ENCODE measurements around the gene IWS1.

The IWS1 gene

GRCh38 chr2:127439343-127439742, 86.9 kb downstream of the IWS1 start:
- DNase-seq (ENCODE audit: low read depth, low spot score): no peak
- H3K4me3 ChIP-seq (ENCODE audit: low read length): no peak overlapping the region

DNA sequence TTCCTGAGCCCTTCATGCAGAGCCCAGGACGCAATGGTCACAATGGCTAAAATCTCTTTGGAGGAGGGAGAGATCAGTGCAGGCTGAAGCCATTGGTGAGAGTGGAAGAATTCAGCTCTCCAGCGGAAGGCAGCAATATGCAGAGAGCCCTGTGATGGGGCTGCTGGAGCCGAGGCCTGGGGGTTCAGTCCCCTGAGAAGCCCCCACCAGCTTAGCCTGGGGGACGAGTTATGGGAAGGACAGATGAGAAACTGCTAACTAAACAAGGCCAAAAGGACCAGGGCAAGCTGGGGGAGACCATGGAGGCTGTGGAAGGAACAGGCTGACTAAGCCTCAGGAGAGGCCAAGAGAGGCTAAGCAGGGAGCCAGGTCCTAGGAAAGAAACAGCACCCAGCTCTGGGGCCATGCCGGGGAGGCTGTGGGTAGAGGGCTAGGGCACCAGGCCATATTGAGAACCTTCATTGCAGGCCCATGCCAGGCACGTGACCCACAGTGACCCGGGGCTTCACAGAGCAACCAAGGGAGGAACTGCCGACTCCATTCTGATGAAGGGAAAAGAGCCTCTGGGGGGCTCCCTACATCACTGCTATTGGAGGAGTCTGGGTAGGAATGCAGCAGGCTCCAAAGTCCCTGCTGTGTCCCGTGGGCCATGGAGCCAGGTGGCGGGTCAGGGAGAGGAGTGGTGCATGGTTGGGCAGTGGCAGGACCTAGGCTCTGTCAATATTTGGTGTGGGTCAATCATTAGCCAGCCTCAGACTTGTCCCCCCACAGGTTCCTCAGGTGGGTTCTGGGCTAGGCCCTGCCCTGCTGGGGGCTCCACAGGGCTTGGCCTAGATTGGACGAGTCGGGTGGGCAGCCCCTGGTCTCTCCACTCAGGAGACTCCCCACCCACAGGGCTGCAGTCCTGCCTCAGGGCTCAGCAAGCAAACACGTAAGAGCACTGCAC, 88.2 kb downstream of the IWS1 start:
- no peak overlapping the region for H3K4me3 ChIP-seq (ENCODE audit: low read length)

GRCh38 chr2:127437056-127437455, 89.2 kb downstream of the IWS1 start:
- no peak for DNase-seq (ENCODE audit: low read depth, low spot score)

More for the DNA sequence above, 88.2 kb downstream of the IWS1 start:
- DNase-seq (ENCODE audit: low read depth, low spot score): no peak

DNA sequence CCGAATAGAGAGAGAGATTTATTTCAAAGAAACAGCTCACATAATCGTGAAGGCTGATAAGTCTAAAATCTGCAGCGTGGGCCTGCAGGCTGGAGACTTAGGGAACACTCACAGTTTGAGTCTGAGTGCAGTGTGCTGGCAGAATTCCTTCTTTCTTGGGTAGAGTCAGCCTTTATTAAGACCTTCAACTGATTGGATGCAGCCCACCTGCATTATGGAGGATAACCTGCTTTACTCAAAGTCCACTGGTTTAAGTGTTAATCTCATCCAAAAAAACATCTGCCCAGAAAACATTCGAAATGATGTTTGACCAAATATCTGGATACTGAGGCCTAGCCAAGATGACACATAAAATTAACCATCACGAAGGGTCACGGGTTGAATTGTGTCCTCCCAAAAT, 91.8 kb downstream of the IWS1 start:
- no peak for DNase-seq (ENCODE audit: low read depth, low spot score)
- H3K4me3 ChIP-seq (ENCODE audit: low read length): no peak overlapping the region

More at GRCh38 chr2:127437056-127437455, 89.2 kb downstream of the IWS1 start:
- H3K4me3 ChIP-seq (ENCODE audit: low read length): no peak overlapping the region

DNA sequence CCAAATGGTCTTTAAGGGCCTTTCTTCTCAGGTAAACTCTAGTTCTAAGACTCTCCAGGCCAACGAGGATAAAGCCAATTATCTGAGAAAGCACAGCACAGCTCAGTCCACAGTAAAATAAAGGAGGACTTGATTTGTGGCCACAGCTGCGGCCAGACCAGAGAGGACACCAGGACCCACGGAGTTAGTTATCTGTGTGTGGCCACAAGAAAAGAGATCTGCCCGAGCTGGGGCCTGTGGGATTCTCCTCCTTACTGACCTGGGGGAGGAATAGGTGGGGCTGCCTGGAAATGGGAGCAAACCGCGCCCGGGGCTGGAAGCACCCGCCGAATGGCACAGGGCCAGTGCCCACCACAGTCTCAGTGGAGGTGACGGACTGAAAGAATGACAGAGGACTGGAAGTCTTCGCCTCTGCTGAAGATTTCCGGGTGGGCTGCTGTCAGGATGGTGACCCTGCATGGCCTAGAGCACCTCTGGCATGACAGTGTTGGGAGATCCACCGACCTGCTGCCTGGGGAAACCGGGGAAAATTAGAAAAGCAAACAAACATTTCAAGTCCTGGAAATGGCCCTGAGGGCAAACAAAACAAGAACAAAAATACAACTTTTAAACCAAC, 94.8 kb downstream of the IWS1 start:
- H3K4me3 ChIP-seq (ENCODE audit: low read length): no peak overlapping the region
- DNase-seq (ENCODE audit: low read depth, low spot score): no peak
